ENCODE measurements around the gene TAF9B. TPM values are rescaled to one million over a fixed set of nuclear protein-coding genes. Genes with fewer than 3 reads are reported as not detected.

Gene TAF9B
- total RNA-seq, 1 donor: 61.5 TPM

DNA sequence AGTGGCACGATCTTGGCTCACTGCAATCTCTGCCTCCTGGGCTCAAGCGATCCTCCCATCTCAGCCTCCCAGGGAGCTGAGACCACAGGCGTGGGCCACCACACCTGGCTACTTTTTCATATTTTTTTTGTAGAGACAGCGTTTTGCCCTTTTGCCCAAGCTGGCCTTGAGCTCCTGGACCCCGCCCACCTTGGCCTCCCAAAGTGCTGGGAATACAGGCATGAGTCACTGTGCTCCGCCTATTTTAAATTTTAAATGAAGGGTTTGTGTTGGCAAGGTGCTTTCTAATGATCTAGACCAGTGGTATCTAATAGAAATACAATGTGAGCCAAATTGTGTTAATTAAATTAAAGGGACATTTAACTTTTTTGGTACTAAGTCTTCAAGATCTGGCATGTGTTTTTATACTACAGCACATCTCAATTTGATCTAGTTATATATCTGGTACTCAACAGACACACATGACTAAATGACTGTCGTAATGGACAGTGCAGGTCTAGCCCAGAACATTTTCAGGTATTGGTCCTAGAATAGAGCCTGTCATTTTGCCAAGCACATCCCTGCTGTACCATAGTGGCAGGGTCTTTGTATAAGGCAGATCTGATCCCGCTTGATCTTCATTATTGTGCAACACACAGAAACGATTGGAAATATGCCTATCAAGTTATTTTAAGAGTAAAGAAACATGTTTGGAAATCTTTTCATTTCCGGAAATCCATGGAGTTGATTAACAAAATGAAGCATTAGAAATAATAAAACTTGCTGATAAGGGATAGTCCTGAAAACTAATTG lies 28.1 kb downstream of the TAF9B start:
- TF ChIP-seq, protein P1, sequence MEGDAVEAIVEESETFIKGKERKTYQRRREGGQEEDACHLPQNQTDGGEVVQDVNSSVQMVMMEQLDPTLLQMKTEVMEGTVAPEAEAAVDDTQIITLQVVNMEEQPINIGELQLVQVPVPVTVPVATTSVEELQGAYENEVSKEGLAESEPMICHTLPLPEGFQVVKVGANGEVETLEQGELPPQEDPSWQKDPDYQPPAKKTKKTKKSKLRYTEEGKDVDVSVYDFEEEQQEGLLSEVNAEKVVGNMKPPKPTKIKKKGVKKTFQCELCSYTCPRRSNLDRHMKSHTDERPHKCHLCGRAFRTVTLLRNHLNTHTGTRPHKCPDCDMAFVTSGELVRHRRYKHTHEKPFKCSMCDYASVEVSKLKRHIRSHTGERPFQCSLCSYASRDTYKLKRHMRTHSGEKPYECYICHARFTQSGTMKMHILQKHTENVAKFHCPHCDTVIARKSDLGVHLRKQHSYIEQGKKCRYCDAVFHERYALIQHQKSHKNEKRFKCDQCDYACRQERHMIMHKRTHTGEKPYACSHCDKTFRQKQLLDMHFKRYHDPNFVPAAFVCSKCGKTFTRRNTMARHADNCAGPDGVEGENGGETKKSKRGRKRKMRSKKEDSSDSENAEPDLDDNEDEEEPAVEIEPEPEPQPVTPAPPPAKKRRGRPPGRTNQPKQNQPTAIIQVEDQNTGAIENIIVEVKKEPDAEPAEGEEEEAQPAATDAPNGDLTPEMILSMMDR (IDR thresholded peaks at IDR 0.05; ENCODE audit: insufficient read depth, low read length): no peak
- no peak overlapping the region for H3K4me3 ChIP-seq (ENCODE audit: low read depth, low read length)
- DNase-seq (ENCODE audit: low read depth): no peak

DNA sequence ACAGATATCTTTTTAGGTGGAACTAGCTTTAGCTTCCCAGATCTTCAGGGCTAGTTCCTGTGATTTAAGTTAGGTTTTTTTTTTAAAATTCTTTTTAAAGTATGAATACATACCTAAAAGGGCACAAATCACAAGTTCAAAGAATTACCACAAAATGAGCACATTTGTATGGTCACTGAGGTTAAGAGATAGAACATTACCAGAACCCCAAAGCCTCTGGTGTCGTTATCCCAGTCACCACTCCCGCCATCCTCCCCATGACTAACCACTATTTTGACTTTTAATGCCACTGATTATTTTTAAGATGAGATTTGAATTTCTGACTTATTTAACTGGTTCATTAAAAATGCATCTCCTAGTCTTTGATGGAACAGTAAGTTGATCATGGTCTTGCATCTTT lies 30.0 kb downstream of the TAF9B start:
- TF ChIP-seq, protein P1 (IDR thresholded peaks at IDR 0.05; ENCODE audit: insufficient read depth, low read length): no peak
- H3K4me3 ChIP-seq (ENCODE audit: low read depth, low read length): no peak overlapping the region
- no peak for DNase-seq (ENCODE audit: low read depth)

DNA sequence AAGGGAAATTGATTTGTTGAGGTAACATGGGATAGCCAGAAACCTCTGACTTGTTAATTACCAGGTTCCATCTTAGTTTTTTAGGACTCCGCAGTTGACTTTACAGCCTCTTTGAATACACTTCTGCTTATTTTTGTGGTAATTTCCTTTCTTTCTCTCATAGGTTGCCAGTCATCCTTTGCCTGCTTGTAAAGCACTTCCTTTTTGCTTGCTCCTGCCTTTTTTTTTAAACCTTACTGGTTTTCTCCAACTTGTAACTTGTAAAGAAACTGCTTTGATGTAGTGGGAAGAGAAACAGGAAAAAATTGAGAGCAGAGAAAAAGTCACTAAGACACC lies 32.8 kb downstream of the TAF9B start:
- DNase-seq (ENCODE audit: low read depth): no peak
- peak overlapping the region; percentile 28 for H3K4me3 ChIP-seq (ENCODE audit: low read depth, low read length)
- TF ChIP-seq, protein P1 (IDR thresholded peaks at IDR 0.05; ENCODE audit: insufficient read depth, low read length): no peak

DNA sequence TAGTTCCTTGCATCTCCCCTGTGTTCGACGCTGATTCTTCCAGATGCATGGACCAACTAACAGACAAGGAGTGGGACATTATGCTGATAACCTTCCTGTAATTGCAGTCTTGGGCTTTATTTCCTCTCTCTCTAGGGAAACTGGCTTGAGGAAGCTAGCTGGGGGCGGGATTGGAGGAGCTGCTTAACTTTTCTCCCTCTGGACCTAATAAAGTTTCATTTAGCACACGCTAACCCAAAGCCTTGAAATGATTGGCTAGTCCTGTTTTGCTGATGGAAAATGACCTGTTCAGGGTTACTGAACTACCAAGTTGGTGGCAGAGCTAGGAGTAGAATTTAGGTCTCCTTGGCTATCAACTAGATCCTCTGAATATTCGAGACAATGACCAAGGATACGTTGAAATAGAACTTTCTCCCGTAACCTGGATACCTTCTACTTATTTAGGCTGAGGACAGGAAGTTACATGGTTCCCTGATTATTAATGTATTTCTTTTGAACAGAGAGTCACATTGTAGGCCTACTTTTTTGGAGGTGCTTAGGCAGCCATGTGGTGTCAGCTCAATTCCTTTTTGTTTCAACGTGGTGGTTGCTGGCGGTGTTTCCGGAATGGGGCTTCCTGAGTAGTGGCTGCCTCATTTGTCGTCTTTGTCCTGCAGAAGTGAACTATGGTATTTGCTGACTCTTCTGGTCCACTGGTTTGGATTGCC lies 33.4 kb downstream of the TAF9B start:
- peak overlapping the region; percentile 73 for H3K4me3 ChIP-seq (ENCODE audit: low read depth, low read length)
- DNase-seq (ENCODE audit: low read depth): no peak
- TF ChIP-seq, protein P1 (IDR thresholded peaks at IDR 0.05; ENCODE audit: insufficient read depth, low read length): no peak

DNA sequence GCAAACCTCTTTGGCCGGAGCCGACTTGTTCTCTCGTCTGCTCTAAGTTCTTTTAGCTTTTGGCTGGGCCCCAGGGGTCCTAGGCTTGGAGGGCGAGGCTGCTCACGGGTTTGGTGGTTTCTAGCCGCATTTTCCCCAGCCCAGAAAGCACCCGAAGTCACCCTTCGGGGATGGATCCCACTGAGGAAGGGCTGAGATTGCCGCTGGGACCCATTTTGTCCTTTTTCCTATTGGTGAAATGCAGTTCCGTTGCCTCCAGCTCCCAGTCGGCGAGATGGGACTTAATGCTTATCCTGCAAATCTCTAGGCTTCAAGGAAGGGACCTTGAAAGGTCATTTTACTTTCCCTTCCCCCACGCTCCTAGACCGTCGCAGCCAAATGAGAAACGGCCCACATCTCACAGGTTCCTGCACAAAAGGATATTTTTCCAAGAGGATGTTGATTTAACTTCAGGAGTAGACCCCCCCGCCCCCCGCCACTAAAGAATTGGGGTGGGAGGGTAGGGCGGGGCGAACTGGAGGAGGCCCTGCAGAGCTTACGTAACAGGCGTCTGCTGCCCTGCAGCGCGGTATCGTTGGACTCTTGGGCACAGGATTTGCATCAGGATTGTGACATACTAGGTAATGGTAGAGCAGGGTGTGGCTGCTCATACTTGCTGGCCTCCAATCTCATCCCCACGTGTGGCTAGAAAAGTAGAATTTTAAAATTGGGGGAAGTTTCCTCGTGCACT lies 34.8 kb downstream of the TAF9B start:
- TF ChIP-seq, protein P1 (IDR thresholded peaks at IDR 0.05; ENCODE audit: insufficient read depth, low read length): no peak
- DNase-seq (ENCODE audit: low read depth): peak; percentile 63
- H3K4me3 ChIP-seq (ENCODE audit: low read depth, low read length): peak overlapping the region; percentile 73

DNA sequence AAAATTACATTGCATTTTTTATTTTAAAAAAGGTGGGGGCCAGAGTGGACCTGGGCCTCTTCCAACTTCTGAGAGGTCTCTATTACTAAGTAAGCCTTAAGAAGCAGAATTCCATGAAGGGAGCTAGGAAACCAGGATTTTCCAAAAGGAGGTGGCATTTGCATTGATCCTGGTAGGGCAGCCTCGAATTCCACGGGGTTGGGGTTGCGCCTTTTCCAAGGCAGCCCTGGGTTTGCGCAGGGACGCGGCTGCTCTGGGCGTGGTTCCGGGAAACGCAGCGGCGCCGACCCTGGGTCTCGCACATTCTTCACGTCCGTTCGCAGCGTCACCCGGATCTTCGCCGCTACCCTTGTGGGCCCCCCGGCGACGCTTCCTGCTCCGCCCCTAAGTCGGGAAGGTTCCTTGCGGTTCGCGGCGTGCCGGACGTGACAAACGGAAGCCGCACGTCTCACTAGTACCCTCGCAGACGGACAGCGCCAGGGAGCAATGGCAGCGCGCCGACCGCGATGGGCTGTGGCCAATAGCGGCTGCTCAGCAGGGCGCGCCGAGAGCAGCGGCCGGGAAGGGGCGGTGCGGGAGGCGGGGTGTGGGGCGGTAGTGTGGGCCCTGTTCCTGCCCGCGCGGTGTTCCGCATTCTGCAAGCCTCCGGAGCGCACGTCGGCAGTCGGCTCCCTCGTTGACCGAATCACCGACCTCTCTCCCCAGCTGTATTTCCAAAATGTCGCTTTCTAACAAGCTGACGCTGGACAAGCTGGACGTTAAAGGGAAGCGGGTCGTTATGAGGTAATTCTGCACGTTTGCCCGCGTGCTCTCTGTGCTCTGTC lies 35.6 kb downstream of the TAF9B start, which contains the start of gene PGK1:
PGK1 (plus strand) TSS at position 626 of the 824 bp plus-strand sequence; CDS start at position 719, 93 bp downstream.
- peak; percentile 95 for DNase-seq (ENCODE audit: low read depth)
- peak within 1 kb of the TSS; percentile 73 for H3K4me3 ChIP-seq (ENCODE audit: low read depth, low read length)
- TF ChIP-seq, protein P1 (IDR thresholded peaks at IDR 0.05; ENCODE audit: insufficient read depth, low read length): no peak
